ENCODE results near the gene SLC44A2.

SLC44A2 gene

DNA sequence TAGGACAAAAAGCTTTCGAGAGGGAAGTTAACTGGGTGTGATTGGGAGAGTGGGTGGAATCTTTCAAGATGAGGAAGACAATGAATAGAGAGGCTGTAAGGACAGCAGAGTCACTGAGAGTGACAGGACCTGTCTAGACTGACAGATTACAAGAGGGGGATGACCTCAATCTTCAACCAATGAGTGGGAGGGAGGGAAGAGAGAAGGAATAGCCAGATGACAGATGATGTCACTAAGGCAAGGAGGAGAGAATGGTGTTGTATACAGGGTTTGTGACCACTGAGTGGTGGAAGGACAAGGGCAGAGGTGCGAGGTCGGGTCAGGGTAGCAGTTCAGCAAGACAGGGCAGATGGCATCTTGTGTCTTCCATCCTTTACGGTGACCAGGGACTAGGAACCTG is 23.0 kb downstream of the SLC44A2 start:
- TF ChIP-seq, protein P1, sequence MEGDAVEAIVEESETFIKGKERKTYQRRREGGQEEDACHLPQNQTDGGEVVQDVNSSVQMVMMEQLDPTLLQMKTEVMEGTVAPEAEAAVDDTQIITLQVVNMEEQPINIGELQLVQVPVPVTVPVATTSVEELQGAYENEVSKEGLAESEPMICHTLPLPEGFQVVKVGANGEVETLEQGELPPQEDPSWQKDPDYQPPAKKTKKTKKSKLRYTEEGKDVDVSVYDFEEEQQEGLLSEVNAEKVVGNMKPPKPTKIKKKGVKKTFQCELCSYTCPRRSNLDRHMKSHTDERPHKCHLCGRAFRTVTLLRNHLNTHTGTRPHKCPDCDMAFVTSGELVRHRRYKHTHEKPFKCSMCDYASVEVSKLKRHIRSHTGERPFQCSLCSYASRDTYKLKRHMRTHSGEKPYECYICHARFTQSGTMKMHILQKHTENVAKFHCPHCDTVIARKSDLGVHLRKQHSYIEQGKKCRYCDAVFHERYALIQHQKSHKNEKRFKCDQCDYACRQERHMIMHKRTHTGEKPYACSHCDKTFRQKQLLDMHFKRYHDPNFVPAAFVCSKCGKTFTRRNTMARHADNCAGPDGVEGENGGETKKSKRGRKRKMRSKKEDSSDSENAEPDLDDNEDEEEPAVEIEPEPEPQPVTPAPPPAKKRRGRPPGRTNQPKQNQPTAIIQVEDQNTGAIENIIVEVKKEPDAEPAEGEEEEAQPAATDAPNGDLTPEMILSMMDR (conservative IDR thresholded peaks at IDR 0.05; ENCODE audit: low read depth, low read length): no peak
- H3K4me3 ChIP-seq (ENCODE audit: low read length): no peak overlapping the region
- DNase-seq (ENCODE audit: low read depth): no peak

DNA sequence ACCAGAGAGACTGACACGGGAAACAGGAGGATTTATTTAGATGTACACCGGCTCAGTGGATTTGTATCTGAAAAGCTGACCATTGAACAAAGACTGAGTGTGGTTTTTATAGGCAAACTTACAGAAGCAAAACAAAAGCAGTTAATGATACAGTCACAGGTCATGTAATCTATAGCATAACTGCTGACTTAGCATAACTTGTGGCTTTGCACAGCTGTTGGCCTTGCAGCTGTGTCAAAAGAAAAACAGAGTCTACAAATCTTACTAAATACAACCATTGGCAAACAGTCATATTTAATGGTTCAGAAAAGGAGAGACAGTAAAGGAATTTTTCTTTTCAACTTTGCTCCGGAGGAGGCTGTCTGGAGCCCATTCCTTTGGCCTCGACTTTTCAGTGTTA is 26.5 kb downstream of the SLC44A2 start:
- H3K4me3 ChIP-seq (ENCODE audit: low read length): no peak overlapping the region
- DNase-seq (ENCODE audit: low read depth): no peak
- TF ChIP-seq, protein P1 (conservative IDR thresholded peaks at IDR 0.05; ENCODE audit: low read depth, low read length): no peak

DNA sequence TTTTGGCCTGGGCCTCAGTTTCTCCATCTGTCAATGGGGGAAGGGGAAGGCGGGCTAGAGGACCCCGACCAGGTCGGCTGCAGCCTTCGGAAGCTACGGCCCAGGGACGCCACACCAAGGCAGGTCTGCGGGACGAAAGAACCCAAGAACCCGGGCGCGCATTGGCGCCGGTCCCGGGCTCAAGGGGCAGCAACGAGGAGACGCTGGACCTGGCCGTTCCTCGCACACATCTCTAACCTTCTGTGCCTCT is 28.1 kb downstream of the SLC44A2 start:
- DNase-seq (ENCODE audit: low read depth): no peak
- TF ChIP-seq, protein P1 (conservative IDR thresholded peaks at IDR 0.05; ENCODE audit: low read depth, low read length): no peak
- peak overlapping the region; percentile 93 for H3K4me3 ChIP-seq (ENCODE audit: low read length)

DNA sequence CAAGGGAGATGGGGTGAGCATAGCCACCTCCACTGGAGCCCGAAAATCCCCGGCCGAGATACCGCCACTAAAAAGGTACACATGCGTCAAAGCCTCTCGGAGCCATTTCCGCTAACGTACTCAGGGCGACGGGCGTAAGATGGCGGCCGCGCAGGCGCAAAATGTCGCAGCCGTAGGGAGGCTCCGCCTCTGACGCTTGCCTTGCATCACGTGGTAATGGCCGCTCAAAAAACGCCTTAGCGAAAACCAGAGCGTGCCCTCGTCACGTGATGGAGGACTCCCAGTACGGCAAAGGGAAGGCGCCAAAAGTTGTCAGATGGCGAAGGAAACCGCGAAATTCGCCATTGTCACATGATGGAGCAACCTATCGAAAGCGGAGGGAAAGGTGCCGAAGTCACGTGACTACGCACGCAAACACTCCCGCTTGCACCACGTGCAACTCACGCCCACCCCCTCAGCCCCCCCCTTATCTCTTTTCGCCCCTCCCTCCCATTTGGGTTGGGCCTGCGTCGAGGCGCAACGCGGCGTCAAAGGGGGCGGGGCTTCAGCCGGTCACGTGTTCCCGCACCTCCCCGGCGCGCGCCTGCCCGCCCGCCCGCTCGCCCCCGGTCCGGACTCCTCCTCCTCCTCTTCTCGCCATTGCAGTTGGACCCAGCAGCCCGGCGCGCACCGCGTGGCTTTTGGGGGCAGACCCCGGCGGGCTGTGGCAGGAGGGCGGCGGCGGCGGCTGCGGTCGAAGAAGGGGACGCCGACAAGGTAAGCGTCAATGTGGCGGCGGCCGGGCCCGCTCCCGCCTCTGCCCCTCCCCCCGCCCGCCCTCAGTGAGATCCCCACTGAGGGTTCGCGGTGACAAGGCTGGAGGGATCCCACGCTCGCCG is 28.6 kb downstream of the SLC44A2 start, which contains the start of gene ILF3:
ILF3 (plus strand) TSS at position 615 of the 878 bp plus-strand sequence. CDS start 16,260 bp downstream, outside the sequence.
- peak within 1 kb of the TSS; percentile 96 for H3K4me3 ChIP-seq (ENCODE audit: low read length)

DNA sequence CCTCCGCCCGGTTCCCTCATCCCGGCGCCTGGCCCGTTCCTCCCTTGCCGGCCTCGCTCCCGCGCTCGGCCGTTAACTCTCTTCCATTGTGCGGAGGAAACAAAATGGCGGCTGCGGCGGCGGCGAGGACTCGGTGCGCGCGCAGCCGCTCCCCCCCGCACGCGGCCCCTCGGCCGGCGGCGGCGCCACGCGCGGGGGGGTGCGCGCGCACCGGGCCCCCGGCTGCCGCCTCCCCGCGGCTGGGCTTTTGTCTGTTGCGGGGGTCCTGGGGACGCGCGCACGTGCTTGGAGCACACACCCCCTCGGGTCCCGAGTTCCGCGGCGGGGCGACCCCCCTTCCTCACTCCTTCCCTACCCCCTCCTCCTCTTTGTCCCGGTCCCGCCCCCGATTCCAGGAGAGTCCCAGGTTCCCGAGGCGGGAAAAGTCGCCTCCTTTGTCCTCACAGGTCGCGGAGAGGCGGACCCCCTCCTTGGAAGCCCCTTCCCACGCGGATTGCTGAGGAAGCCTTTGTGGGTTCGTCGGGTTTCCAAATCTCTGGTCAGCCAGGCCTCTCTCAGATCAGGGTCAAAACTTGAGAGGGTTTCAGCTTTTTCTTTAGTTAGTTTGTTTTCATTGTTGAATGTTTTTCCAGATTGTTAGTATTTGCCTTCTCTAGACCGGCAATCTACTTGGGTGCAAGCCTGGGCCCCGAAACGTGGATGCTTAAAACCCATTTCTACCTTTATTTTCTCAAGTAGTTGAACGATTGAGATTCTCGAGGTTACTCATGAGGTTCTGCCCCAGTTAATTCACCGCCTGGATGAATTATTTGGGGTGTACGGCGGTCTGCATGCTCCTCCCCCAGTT is 29.5 kb downstream of the SLC44A2 start:
- H3K4me3 ChIP-seq (ENCODE audit: low read length): peak overlapping the region; percentile 96
- TF ChIP-seq, protein P1 (conservative IDR thresholded peaks at IDR 0.05; ENCODE audit: low read depth, low read length): no peak
- DNase-seq (ENCODE audit: low read depth): no peak

More for the DNA sequence above, 28.6 kb downstream of the SLC44A2 start, which contains the start of gene ILF3:
- TF ChIP-seq, protein P1 (conservative IDR thresholded peaks at IDR 0.05; ENCODE audit: low read depth, low read length): no peak
- DNase-seq (ENCODE audit: low read depth): peak; percentile 100

DNA sequence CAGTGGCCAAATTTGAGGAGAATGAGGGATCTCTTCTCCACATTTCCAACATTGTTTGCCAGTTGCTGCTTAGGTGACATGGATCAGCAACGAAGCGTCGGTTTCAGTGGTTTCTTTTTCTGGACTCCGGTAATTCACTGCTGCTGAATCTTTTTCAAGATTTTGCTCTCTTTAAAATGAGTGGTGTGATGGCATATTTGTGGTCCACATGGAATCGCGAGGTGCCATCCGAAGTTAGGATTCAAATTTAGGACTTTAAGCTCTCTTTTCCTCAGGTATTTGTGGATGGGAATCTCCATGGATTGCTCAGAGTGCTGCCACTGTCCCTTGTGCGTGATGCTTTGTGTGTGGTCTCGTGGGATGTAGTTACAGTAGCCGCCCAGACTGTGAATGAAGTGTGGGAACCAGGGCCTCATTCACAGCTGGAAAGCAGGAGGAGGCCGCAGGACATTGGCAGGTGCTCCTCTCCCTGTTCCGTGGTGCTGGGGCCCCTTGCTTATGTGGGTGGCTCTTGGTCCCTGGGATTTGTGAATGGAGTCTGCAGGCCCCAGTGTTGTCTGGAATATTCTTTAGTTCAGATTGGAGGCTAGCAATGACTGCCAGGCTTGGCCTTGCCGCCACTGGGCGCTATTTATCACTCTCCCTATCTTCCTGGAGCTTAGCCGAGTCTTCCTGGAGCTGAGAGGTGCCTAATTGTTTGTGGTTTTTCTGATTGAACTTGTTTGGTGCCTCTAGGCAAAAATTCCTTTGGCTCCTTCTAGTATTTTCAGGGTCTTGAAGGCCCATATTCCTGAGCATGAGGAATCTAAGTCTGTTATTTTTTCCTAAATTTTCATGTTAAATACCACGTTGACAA is 30.3 kb downstream of the SLC44A2 start:
- peak overlapping the region; percentile 96 for H3K4me3 ChIP-seq (ENCODE audit: low read length)
- DNase-seq (ENCODE audit: low read depth): no peak
- TF ChIP-seq, protein P1 (conservative IDR thresholded peaks at IDR 0.05; ENCODE audit: low read depth, low read length): peak; percentile 26
